Transverse colon (tissue), 4 donors: ENCODE data around the gene AACS. TPM values are rescaled to one million over a fixed set of nuclear protein-coding genes. Genes with fewer than 3 reads are reported as not detected.

Experiments
- DNase-seq: peaks from one replicate; pipeline ENCODE4 v3.0.0-alpha.2; 2019
- H3K27ac ChIP-seq, 4 donors: fragments of 200-600 bp; sonication (generic); 2 replicates each; pipeline ENCODE4 v1.5.1; 2016 to 2018; ENCODE audit warnings: inconsistent platforms in 4 of 4
- H3K27me3 ChIP-seq: fragments of 200-600 bp; sonication (generic); 2 replicates; pipeline ENCODE4 v1.5.1; 2017; ENCODE audit warnings: inconsistent platforms
- H3K36me3 ChIP-seq, 4 donors: fragments of 200-600 bp; sonication (generic); 2 replicates each; pipeline ENCODE4 v1.5.1; 2017 to 2019; ENCODE audit warnings: inconsistent platforms in 4 of 4
- H3K4me1 ChIP-seq, 4 donors: fragments of 200-600 bp; sonication (generic); 2 replicates each; pipeline ENCODE4 v1.5.1; 2017 to 2020; ENCODE audit warnings: inconsistent platforms in 4 of 4
- H3K4me3 ChIP-seq, 4 donors: fragments of 200-600 bp; sonication (generic); 1 replicate in 1 of 4; 2 replicates in 3 of 4; pipeline versions ENCODE4 v1.5.1 to v1.6.1; 2017 to 2019; ENCODE audit warnings: inconsistent platforms in 4 of 4
- H3K9me3 ChIP-seq, 2 donors: fragments of 200-600 bp; sonication (generic); 2 replicates each; pipeline ENCODE4 v1.5.1; 2017 to 2019; ENCODE audit warnings: inconsistent platforms in 2 of 2
- EP300 ChIP-seq: sonication (generic); formaldehyde crosslinking; IDR thresholded peaks from one replicate; pipeline ENCODE4 v1.6.1; 2017; ENCODE audit warnings: antibody characterized with exemption, low read depth
- POLR2A ChIP-seq: fragments of 450-650 bp; IDR thresholded peaks from one replicate; pipeline ENCODE4 v1.6.1; 2016; ENCODE audit warnings: antibody characterized with exemption, mild to moderate bottlenecking, moderate library complexity
- POLR2AphosphoS5 ChIP-seq, 3 donors: sonication (generic); formaldehyde crosslinking; IDR thresholded peaks; one replicate each; pipeline ENCODE4 v1.6.1; 2016; ENCODE audit warnings: antibody characterized with exemption in 3 of 3
- WGBS, 2 donors: methylation state at CpG; one replicate each; pipeline ENCODE4 v1.1.5; 2018; ENCODE audit warnings: low coverage in 1 of 2; 5-methylcytosine and 5-hydroxymethylcytosine counted together
- in situ Hi-C, 4 donors: fragments of 200-750 bp; cut with MboI; loops; one replicate each; pipeline versions ENCODE4 v1.15.0 to v1.15.1; 2017; ENCODE audit warnings: low sequenced_read_pairs in 3 of 4, low pct_ligation_motif_present in 1 of 4, low pct_unique_long_range_greater_than_20kb in 1 of 4
- intact Hi-C: fragments of 100-400 bp; cut with DNase I; formaldehyde crosslinking; loops from one replicate; pipeline ENCODE4 v1.15.1; 2023; ENCODE audit warnings: low total_unique reads
- total RNA-seq, 4 donors: library from RNA; depleted of rRNA; stranded (reverse); fragments of >200 nt; gene quantifications; one replicate each; pipeline ENCODE4 v1.1.0, GENCODE V29; 2016
- TF ChIP-seq, protein P1 (sequence below), 5 experiments: fragments of 200-600 bp in 3 of 5; fragments of 450-650 bp in 2 of 5; sonication (generic) in 3 of 5; IDR thresholded peaks; 1 replicate in 2 of 5; 2 replicates in 3 of 5; pipeline ENCODE4 v1.5.1; 2016 to 2017; ENCODE audit warnings: antibody characterized with exemption in 5 of 5, inconsistent platforms in 3 of 5, mild to moderate bottlenecking in 2 of 5, moderate library complexity in 1 of 5

Gene AACS
- total RNA-seq, 4 donors from 2014 or later, result 18.5 to 33.7 (median 27.1) TPM

DNA sequence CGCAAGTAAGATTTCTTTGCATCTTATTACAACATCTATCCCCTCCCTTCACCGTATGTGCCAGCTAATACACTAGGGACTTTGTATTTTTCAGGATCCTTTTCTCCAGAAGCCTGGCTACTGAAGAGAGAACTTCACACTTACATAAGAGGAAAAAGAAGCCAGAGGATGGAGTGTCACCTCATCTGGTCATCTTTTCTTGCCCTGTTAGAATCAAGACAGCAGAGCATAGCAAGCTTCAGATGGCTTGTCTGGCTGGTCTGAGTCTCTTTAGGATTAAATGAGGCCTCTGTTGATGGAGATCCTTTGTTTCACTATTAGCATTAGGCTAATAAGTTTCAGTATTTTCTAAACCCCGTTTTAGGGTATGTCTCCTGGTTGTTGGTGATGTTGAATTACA lies 14.4 kb upstream of the AACS start:
- peaks cover 0 to 4% (median 0%) of the 10 kb centered on the region in 4 donors for H3K4me1 ChIP-seq
- WGBS, 2 donors, result 71 to 83% methylated on average over 2 to 3 of the region's 3 CpGs
- H3K4me3 ChIP-seq, result no peak overlapping the region
- no peaks in the 10 kb centered on the region for H3K9me3 ChIP-seq
- intact Hi-C loops (no loop called here), in situ Hi-C loops (no loop called here)
- TF ChIP-seq, protein P1, sequence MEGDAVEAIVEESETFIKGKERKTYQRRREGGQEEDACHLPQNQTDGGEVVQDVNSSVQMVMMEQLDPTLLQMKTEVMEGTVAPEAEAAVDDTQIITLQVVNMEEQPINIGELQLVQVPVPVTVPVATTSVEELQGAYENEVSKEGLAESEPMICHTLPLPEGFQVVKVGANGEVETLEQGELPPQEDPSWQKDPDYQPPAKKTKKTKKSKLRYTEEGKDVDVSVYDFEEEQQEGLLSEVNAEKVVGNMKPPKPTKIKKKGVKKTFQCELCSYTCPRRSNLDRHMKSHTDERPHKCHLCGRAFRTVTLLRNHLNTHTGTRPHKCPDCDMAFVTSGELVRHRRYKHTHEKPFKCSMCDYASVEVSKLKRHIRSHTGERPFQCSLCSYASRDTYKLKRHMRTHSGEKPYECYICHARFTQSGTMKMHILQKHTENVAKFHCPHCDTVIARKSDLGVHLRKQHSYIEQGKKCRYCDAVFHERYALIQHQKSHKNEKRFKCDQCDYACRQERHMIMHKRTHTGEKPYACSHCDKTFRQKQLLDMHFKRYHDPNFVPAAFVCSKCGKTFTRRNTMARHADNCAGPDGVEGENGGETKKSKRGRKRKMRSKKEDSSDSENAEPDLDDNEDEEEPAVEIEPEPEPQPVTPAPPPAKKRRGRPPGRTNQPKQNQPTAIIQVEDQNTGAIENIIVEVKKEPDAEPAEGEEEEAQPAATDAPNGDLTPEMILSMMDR (IDR thresholded peaks at IDR 0.05), result no peak
- TF ChIP-seq EP300 (no peak), POLR2AphosphoS5 (IDR thresholded peaks at IDR 0.05) (no peak)
- no peaks in the 10 kb centered on the region for H3K27me3 ChIP-seq
- no peaks in the 10 kb centered on the region for H3K36me3 ChIP-seq
- no peak for DNase-seq
- H3K27ac ChIP-seq, result no peak overlapping the region

DNA sequence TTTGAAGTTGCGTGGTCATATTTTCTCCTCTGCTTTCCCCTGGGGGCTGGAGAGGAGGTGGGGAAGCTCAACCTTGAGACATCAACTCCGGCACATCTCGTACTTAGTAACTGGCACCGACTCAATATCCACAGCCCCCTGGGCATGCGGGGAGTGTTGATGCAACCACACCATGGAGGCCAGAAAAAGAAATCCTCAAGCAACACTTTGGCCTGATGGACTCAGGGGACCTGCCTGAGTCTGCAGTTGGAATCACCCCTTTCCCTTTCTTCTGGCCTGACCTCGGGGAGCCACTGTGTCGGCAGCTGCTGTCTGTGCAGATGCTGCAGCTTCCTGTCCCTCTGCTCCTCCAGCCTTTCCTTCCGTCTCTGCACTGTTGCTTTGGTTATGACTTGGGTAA lies 11.4 kb upstream of the AACS start:
- WGBS, 2 donors, result 75% methylated on average over 8 of the region's 8 CpGs; no CpG with 5 or more reads in 1 of the 2 donors
- DNase-seq, result no peak
- no peaks in the 10 kb centered on the region for H3K27me3 ChIP-seq
- intact Hi-C loops (no loop called here), in situ Hi-C loops (no loop called here)
- no peak overlapping the region for H3K27ac ChIP-seq
- no peaks in the 10 kb centered on the region for H3K9me3 ChIP-seq
- H3K36me3 ChIP-seq, result no peaks in the 10 kb centered on the region
- no peak overlapping the region for H3K4me3 ChIP-seq
- peaks cover 0 to 4% (median 0%) of the 10 kb centered on the region in 4 donors for H3K4me1 ChIP-seq
- TF ChIP-seq POLR2A (no peak), EP300 (no peak), POLR2AphosphoS5 (IDR thresholded peaks at IDR 0.05) (no peak)
- TF ChIP-seq, protein P1 (IDR thresholded peaks at IDR 0.05), result no peak

- DNase-seq, result no peak
- no peaks in the 10 kb centered on the region for H3K9me3 ChIP-seq
- intact Hi-C loops (no loop called here), in situ Hi-C loops (no loop called here)
- H3K4me1 ChIP-seq, result no peaks in the 10 kb centered on the region
- TF ChIP-seq POLR2AphosphoS5 (IDR thresholded peaks at IDR 0.05) (no peak), EP300 (no peak), POLR2A (no peak)
- TF ChIP-seq, protein P1 (IDR thresholded peaks at IDR 0.05), result no peak
- H3K36me3 ChIP-seq, result no peaks in the 10 kb centered on the region
- no peak overlapping the region for H3K27ac ChIP-seq
- no peaks in the 10 kb centered on the region for H3K27me3 ChIP-seq
- no peak overlapping the region for H3K4me3 ChIP-seq
- WGBS, 2 donors, result 88 to 90% methylated on average over 8 to 9 of the region's 9 CpGs
These were observed 9.6 kb upstream of the AACS start for GRCh38 chr12:125055591-125055990.

- no peaks in the 10 kb centered on the region for H3K36me3 ChIP-seq
- H3K9me3 ChIP-seq, result no peaks in the 10 kb centered on the region
- WGBS, 2 donors, result 94 to 100% methylated on average over 1 to 14 of the region's 14 CpGs
- H3K4me1 ChIP-seq, result no peaks in the 10 kb centered on the region
- TF ChIP-seq EP300, result no peak
- no peak for TF ChIP-seq POLR2A
- intact Hi-C loops, result no loop called here
- DNase-seq, result no peak
- no peak overlapping the region for H3K4me3 ChIP-seq
- in situ Hi-C loops, result no loop called here
- no peak overlapping the region for H3K27ac ChIP-seq
- no peaks in the 10 kb centered on the region for H3K27me3 ChIP-seq
These were observed 8.9 kb upstream of the AACS start for GRCh38 chr12:125056306-125056705.

DNA sequence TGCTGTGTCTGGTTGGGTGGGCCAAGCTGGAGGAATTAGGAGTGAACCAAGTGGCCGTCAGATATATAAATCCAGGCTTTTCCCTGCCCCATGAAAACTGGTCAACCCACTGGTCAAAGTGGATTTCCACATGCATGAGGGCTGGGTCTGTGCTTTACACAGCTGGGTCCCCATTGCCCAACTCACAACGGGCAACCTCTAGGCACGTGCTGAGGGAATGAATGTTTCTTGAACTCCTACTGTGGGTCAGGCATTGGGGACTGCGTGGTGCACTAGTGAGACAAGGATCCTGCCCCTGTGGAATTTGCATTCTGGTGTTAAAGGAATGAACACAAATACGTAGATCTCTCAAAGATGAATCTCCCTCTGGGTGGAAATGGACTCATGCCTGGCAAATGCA lies 7.5 kb upstream of the AACS start:
- Histone ChIP-seq H3K4me1 (no peaks in the 10 kb centered on the region), H3K27ac (no peak overlapping the region), H3K27me3 (no peaks in the 10 kb centered on the region), H3K4me3 (no peak overlapping the region), H3K9me3 (no peaks in the 10 kb centered on the region), H3K36me3 (no peaks in the 10 kb centered on the region)
- in situ Hi-C loops (no loop called here), intact Hi-C loops (no loop called here)
- TF ChIP-seq POLR2A (no peak), POLR2AphosphoS5 (IDR thresholded peaks at IDR 0.05) (no peak), EP300 (no peak)
- TF ChIP-seq, protein P1 (IDR thresholded peaks at IDR 0.05), result no peak
- 60 to 78% methylated on average over 3 to 5 of the region's 5 CpGs for WGBS, 2 donors
- no peak for DNase-seq
